ENCODE measurements around the gene EAF1.

GRCh38 chr3:15449489-15450224 is 22.3 kb downstream of the EAF1 start:
- TF ChIP-seq CTCF (conservative IDR thresholded peaks at IDR 0.05 in 1 of 2, IDR thresholded peaks at IDR 0.05 in 1 of 2; ENCODE audit: low read depth in 1 of 2, low read length in 2 of 2) (no peak), EZH2 (IDR thresholded peaks at IDR 0.05; ENCODE audit: low read length, missing control alignments) (no peak)
